SK-N-SH treated with all-trans-retinoic acid at 6 μM for 48 hours (cell line): ENCODE results near the gene UTS2B.

Source experiments
- ATAC-seq: fragments of 200-7000 bp; cut with Tn5 transposase; 3 replicates; pipeline ENCODE4 v1.9.1; 2020; ENCODE audit warnings: mild to moderate bottlenecking, moderate library complexity
- ARNTL ChIP-seq: fragments of 450-650 bp; formaldehyde crosslinking; IDR thresholded peaks from 2 replicates; pipeline ENCODE4 v1.5.0; 2020; ENCODE audit warnings: low read depth, mild to moderate bottlenecking, moderate library complexity, borderline replicate concordance
- BACH2 ChIP-seq: fragments of 250-450 bp; sonication (Bioruptor Pico); IDR thresholded peaks from 2 replicates; pipeline ENCODE4 v1.9.0; 2021; ENCODE audit warnings: mild to moderate bottlenecking, borderline replicate concordance
- CREB5 ChIP-seq: fragments of 250-450 bp; sonication (Bioruptor Pico); IDR thresholded peaks from 2 replicates; pipeline ENCODE4 v1.5.1; 2020; ENCODE audit warnings: low read depth, mild to moderate bottlenecking, moderate library complexity
- CSDC2 ChIP-seq: fragments of 250-450 bp; sonication (Bioruptor Pico); IDR thresholded peaks from 2 replicates; pipeline ENCODE4 v1.5.0; 2020; ENCODE audit warnings: mild to moderate bottlenecking, moderate library complexity
- CSRNP3 ChIP-seq: fragments of 250-450 bp; sonication (Bioruptor Pico); IDR thresholded peaks from 2 replicates; pipeline ENCODE4 v1.5.1; 2021; ENCODE audit warnings: mild to moderate bottlenecking, moderate library complexity
- ESRRG ChIP-seq: fragments of 250-450 bp; sonication (Bioruptor Pico); IDR thresholded peaks from 2 replicates; pipeline ENCODE4 v1.6.1; 2021; ENCODE audit warnings: mild to moderate bottlenecking
- GLIS3 ChIP-seq: fragments of 250-450 bp; sonication (Bioruptor Pico); IDR thresholded peaks from 2 replicates; pipeline ENCODE4 v1.5.0; 2020; ENCODE audit warnings: mild to moderate bottlenecking, moderate library complexity
- ISL1 ChIP-seq: fragments of 250-450 bp; sonication (Bioruptor Pico); IDR thresholded peaks from 2 replicates; pipeline ENCODE4 v2.1.2; 2022; ENCODE audit warnings: mild to moderate bottlenecking, moderate library complexity
- OSR1 ChIP-seq: fragments of 250-450 bp; sonication (Bioruptor Pico); IDR thresholded peaks from 2 replicates; pipeline ENCODE4 v1.8.0; 2022; ENCODE audit warnings: moderate library complexity, mild to moderate bottlenecking, inconsistent platforms
- PATZ1 ChIP-seq: fragments of 250-450 bp; sonication (Bioruptor Pico); IDR thresholded peaks from 2 replicates; pipeline ENCODE4 v1.8.0; 2020; ENCODE audit warnings: mild to moderate bottlenecking, moderate library complexity, borderline replicate concordance
- POU6F1 ChIP-seq: fragments of 250-450 bp; sonication (Bioruptor Pico); IDR thresholded peaks from 2 replicates; pipeline ENCODE4 v1.8.0; 2021; ENCODE audit warnings: low read depth, mild to moderate bottlenecking, moderate library complexity, borderline replicate concordance
- PPARA ChIP-seq: fragments of 250-450 bp; sonication (Bioruptor Pico); IDR thresholded peaks from 2 replicates; pipeline ENCODE4 v1.5.0; 2020; ENCODE audit warnings: mild to moderate bottlenecking, borderline replicate concordance
- RARB ChIP-seq: fragments of 250-450 bp; sonication (Bioruptor Pico); IDR thresholded peaks from 2 replicates; pipeline ENCODE4 v1.8.0; 2021; ENCODE audit warnings: mild to moderate bottlenecking, moderate library complexity
- SNAI2 ChIP-seq: fragments of 250-450 bp; sonication (Bioruptor Pico); IDR thresholded peaks from 2 replicates; pipeline ENCODE4 v1.5.0; 2020; ENCODE audit warnings: mild to moderate bottlenecking, moderate library complexity
- TCF4 ChIP-seq: fragments of 250-450 bp; sonication (Bioruptor Pico); IDR thresholded peaks from 2 replicates; pipeline ENCODE4 v1.8.0; 2021; ENCODE audit warnings: mild to moderate bottlenecking, moderate library complexity, borderline replicate concordance
- TOX ChIP-seq: fragments of 250-450 bp; sonication (Bioruptor Pico); IDR thresholded peaks from 2 replicates; pipeline ENCODE4 v1.8.0; 2021; ENCODE audit warnings: mild to moderate bottlenecking, moderate library complexity, borderline replicate concordance
- TSHZ2 ChIP-seq: fragments of 250-450 bp; sonication (Bioruptor Pico); IDR thresholded peaks from 2 replicates; pipeline ENCODE4 v1.5.0; 2020; ENCODE audit warnings: mild to moderate bottlenecking, moderate library complexity
- ZC3H10 ChIP-seq: fragments of 250-450 bp; sonication (Bioruptor Pico); IDR thresholded peaks from 2 replicates; pipeline ENCODE4 v1.5.1; 2021; ENCODE audit warnings: mild to moderate bottlenecking, moderate library complexity
- ZFP3 ChIP-seq: fragments of 250-450 bp; sonication (Bioruptor Pico); IDR thresholded peaks from 2 replicates; pipeline ENCODE4 v1.5.0; 2020; ENCODE audit warnings: mild to moderate bottlenecking, moderate library complexity
- ZFP30 ChIP-seq: fragments of 450-650 bp; formaldehyde crosslinking; IDR thresholded peaks from 2 replicates; pipeline ENCODE4 v1.5.0; 2022; ENCODE audit warnings: mild to moderate bottlenecking, moderate library complexity
- ZNF565 ChIP-seq: fragments of 450-650 bp; formaldehyde crosslinking; conservative IDR thresholded peaks from 2 replicates; pipeline ENCODE4 v1.5.0; 2020; ENCODE audit warnings: low read depth, mild to moderate bottlenecking, moderate library complexity
- ZNF70 ChIP-seq: fragments of 450-650 bp; formaldehyde crosslinking; IDR thresholded peaks from 2 replicates; pipeline ENCODE4 v1.5.0; 2020; ENCODE audit warnings: mild to moderate bottlenecking, moderate library complexity
- ZNF8 ChIP-seq: fragments of 450-650 bp; formaldehyde crosslinking; IDR thresholded peaks from 2 replicates; pipeline ENCODE4 v1.5.0; 2020; ENCODE audit warnings: mild to moderate bottlenecking, moderate library complexity

Gene UTS2B

GRCh38 chr3:191313296-191313695, 17.0 kb downstream of the UTS2B start:
- no peak for TF ChIP-seq POU6F1 (CRISPR knock-in tag)
- TF ChIP-seq ISL1 (CRISPR knock-in tag) = no peak
- TF ChIP-seq ZNF565 (CRISPR knock-in tag) = no peak
- TF ChIP-seq ZFP30 (CRISPR knock-in tag) = no peak
- TF ChIP-seq ZNF8 (CRISPR knock-in tag) = no peak
- no peak for TF ChIP-seq TOX (CRISPR knock-in tag)
- no peak for TF ChIP-seq OSR1
- no peak for TF ChIP-seq CSRNP3 (CRISPR knock-in tag)
- TF ChIP-seq RARB (CRISPR knock-in tag) = no peak
- TF ChIP-seq PPARA (CRISPR knock-in tag) = no peak
- TF ChIP-seq PATZ1 (CRISPR knock-in tag) = no peak
- TF ChIP-seq ESRRG (CRISPR knock-in tag) = no peak
- no peak for TF ChIP-seq CREB5
- no peak for TF ChIP-seq ZC3H10 (CRISPR knock-in tag)
- TF ChIP-seq ZFP3 (CRISPR knock-in tag) = no peak
- no peak for TF ChIP-seq SNAI2 (CRISPR knock-in tag)
- no peak for TF ChIP-seq ARNTL
- TF ChIP-seq BACH2 = no peak
- TF ChIP-seq TSHZ2 = no peak
- TF ChIP-seq TCF4 (CRISPR knock-in tag) = no peak
- ATAC-seq = no peak

GRCh38 chr3:191307341-191307740, 23.0 kb downstream of the UTS2B start:
- no peak for TF ChIP-seq GLIS3
- no peak for TF ChIP-seq ISL1 (CRISPR knock-in tag)
- no peak for TF ChIP-seq PATZ1 (CRISPR knock-in tag)
- no peak for TF ChIP-seq OSR1
- TF ChIP-seq RARB (CRISPR knock-in tag) = no peak
- no peak for TF ChIP-seq POU6F1 (CRISPR knock-in tag)
- no peak for TF ChIP-seq PPARA (CRISPR knock-in tag)
- no peak for TF ChIP-seq TCF4 (CRISPR knock-in tag)
- TF ChIP-seq ZFP3 (CRISPR knock-in tag) = no peak
- no peak for TF ChIP-seq TOX (CRISPR knock-in tag)
- no peak for TF ChIP-seq CSDC2 (CRISPR knock-in tag)
- no peak for TF ChIP-seq ZNF70 (CRISPR knock-in tag)
- TF ChIP-seq ZFP30 (CRISPR knock-in tag) = no peak
- TF ChIP-seq SNAI2 (CRISPR knock-in tag) = no peak
- TF ChIP-seq ESRRG (CRISPR knock-in tag) = no peak
- TF ChIP-seq ARNTL = no peak
- TF ChIP-seq ZNF8 (CRISPR knock-in tag) = no peak
- no peak for TF ChIP-seq ZC3H10 (CRISPR knock-in tag)
- no peak for TF ChIP-seq CREB5
- no peak for TF ChIP-seq BACH2
- TF ChIP-seq, all 23 proteins: peak for 0
- ATAC-seq = no peak
